Measurements from ENCODE around the gene TMEM229B.

DNA sequence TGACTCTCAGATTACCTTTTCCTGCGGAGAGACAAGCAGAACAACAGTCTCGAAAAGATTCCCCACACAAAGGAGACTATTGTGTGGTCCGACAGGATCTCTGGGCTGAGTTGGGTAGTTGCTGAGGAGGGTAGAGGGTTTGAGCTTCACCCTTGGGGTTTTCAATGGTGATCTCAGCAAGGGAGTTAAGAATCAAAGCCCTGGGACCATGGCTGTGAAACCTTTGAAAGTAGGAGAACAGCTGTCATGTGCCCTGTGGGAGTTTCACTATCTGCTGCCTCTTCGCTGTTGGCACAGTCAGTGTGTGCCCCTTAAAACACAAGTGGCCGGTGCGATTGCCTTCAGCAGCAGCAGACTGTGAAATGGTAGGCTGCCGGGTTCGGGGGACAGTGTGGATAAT is 62.4 kb downstream of the TMEM229B start:
- TF ChIP-seq, protein P1, sequence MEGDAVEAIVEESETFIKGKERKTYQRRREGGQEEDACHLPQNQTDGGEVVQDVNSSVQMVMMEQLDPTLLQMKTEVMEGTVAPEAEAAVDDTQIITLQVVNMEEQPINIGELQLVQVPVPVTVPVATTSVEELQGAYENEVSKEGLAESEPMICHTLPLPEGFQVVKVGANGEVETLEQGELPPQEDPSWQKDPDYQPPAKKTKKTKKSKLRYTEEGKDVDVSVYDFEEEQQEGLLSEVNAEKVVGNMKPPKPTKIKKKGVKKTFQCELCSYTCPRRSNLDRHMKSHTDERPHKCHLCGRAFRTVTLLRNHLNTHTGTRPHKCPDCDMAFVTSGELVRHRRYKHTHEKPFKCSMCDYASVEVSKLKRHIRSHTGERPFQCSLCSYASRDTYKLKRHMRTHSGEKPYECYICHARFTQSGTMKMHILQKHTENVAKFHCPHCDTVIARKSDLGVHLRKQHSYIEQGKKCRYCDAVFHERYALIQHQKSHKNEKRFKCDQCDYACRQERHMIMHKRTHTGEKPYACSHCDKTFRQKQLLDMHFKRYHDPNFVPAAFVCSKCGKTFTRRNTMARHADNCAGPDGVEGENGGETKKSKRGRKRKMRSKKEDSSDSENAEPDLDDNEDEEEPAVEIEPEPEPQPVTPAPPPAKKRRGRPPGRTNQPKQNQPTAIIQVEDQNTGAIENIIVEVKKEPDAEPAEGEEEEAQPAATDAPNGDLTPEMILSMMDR (IDR thresholded peaks at IDR 0.05): no peak
- TF ChIP-seq POLR2AphosphoS5 (IDR thresholded peaks at IDR 0.05; ENCODE audit: insufficient read depth in 1 of 2, low read depth in 1 of 2) (no peak), POLR2A (IDR thresholded peaks at IDR 0.05) (no peak)

Data from vagina (tissue), 2 donors.